ENCODE data around the gene RXRA.

- TF ChIP-seq POLR2A (IDR thresholded peaks at IDR 0.05; ENCODE audit: low read length) (no peak), GATA1 (IDR thresholded peaks at IDR 0.05; ENCODE audit: low read depth, low read length) (no peak)
Observed at GRCh38 chr9:134314950-134315715, 11.1 kb upstream of the RXRA start.
